PC-3 (cell line): Measurements from ENCODE around the gene KRTAP5-5. TPM values are rescaled to one million over a fixed set of nuclear protein-coding genes. Genes with fewer than 3 reads are reported as not detected.
"Not testable (repeated sequence)": the region's sequence is repeated elsewhere in the genome, so short reads cannot be mapped to it uniquely, and the experiment has no call there.

ENCODE experiments used
- ATAC-seq: fragments of 200-7000 bp; cut with Tn5 transposase; 2 replicates; pipeline ENCODE4 v1.9.1; 2020; ENCODE audit warnings: mild to moderate bottlenecking, moderate library complexity
- BruUV-seq: library from RNA; stranded (reverse); fragments of 400-500 nt; replicated peaks from 2 replicates; lab custom pipeline; 2021; lab: Mats Ljungman, UMichigan
- CTCF ChIA-PET: fragments of 300-600 bp; sonication (Branson Sonifier 250); formaldehyde crosslinking; loops from one replicate; lab custom pipeline; 2022; ENCODE audit warnings: antibody characterized with exemption; lab: Charles Lee
- POLR2A ChIA-PET: fragments of 300-600 bp; sonication (Branson Sonifier 250); formaldehyde crosslinking; loops from one replicate; lab custom pipeline; 2022; ENCODE audit warnings: antibody characterized with exemption; ENCODE audit not compliant: unreplicated experiment; lab: Charles Lee
- DNase-seq: peaks from one replicate; pipeline ENCODE4 v3.0.0-alpha.2; 2015
- H2AFZ ChIP-seq: fragments of 300-600 bp; sonication (generic); 2 replicates; pipeline ENCODE4 v1.6.0; 2016; ENCODE audit warnings: antibody characterized with exemption, low read length
- H3F3A ChIP-seq: fragments of 300-600 bp; sonication (generic); one replicate; pipeline ENCODE4 v1.6.0; 2017; ENCODE audit warnings: antibody characterized with exemption, low read length, control low read depth, mild to moderate bottlenecking; ENCODE audit not compliant: unreplicated experiment
- H3K27ac ChIP-seq: fragments of 300-600 bp; sonication (generic); 2 replicates; pipeline ENCODE4 v1.5.1; 2016; ENCODE audit warnings: mild to moderate bottlenecking, low read length
- H3K27me3 ChIP-seq: fragments of 300-600 bp; sonication (generic); 2 replicates; pipeline ENCODE4 v1.6.1; 2016; ENCODE audit warnings: low read length, mixed read lengths
- H3K36me3 ChIP-seq: fragments of 300-600 bp; sonication (generic); 2 replicates; pipeline ENCODE4 v1.6.1; 2016; ENCODE audit warnings: low read depth, mixed run types, low read length, mixed read lengths
- H3K4me1 ChIP-seq: fragments of 300-600 bp; sonication (generic); 2 replicates; pipeline ENCODE4 v1.5.1; 2016; ENCODE audit warnings: low read length; ENCODE audit not compliant: insufficient read depth
- H3K4me2 ChIP-seq: fragments of 300-600 bp; sonication (generic); 2 replicates; pipeline ENCODE4 v1.6.0; 2016; ENCODE audit warnings: low read length
- H3K4me3 ChIP-seq: fragments of 300-600 bp; sonication (generic); 2 replicates; pipeline ENCODE4 v1.5.1; 2016; ENCODE audit warnings: mild to moderate bottlenecking, low read length, mixed read lengths
- H3K79me2 ChIP-seq: fragments of 300-600 bp; sonication (generic); 2 replicates; pipeline ENCODE4 v1.6.1; 2017; ENCODE audit warnings: low read length, mixed read lengths
- H3K9ac ChIP-seq: fragments of 300-600 bp; sonication (generic); 2 replicates; pipeline ENCODE4 v1.6.0; 2016; ENCODE audit warnings: mild to moderate bottlenecking, low read length
- H3K9me2 ChIP-seq: fragments of 300-600 bp; sonication (generic); replicated peaks from 2 replicates; pipeline ENCODE4 v1.6.1; 2016; ENCODE audit warnings: mixed run types, low read length, mixed read lengths
- H3K9me3 ChIP-seq: fragments of 300-600 bp; sonication (generic); 2 replicates; pipeline ENCODE4 v1.6.1; 2016; ENCODE audit warnings: low read length, mixed read lengths
- H4K20me1 ChIP-seq: fragments of 300-600 bp; sonication (generic); 2 replicates; pipeline ENCODE4 v1.6.1; 2016; ENCODE audit warnings: low read length, mixed read lengths
- CTCF ChIP-seq: fragments of 300-600 bp; sonication (generic); conservative IDR thresholded peaks from 2 replicates; pipeline ENCODE4 v1.5.1; 2017; ENCODE audit warnings: antibody characterized with exemption, low read depth, mild to moderate bottlenecking, low read length
- EZH2 ChIP-seq: fragments of 300-600 bp; sonication (generic); IDR thresholded peaks from one replicate; pipeline ENCODE4 v1.6.1; 2017; ENCODE audit warnings: antibody characterized with exemption, mild to moderate bottlenecking, low read length; ENCODE audit not compliant: unreplicated experiment
- EZH2phosphoT487 ChIP-seq: fragments of 300-600 bp; sonication (generic); IDR thresholded peaks from 2 replicates; pipeline ENCODE4 v1.6.1; 2018; ENCODE audit warnings: mild to moderate bottlenecking, antibody characterized with exemption, low read length, borderline replicate concordance
- intact Hi-C: fragments of 100-400 bp; cut with micrococcal nuclease; formaldehyde crosslinking; loops from 2 replicates; pipeline ENCODE4 v1.9.0; 2023
- total RNA-seq: library from RNA; depleted of rRNA; stranded (reverse); fragments of >200 nt; gene quantifications from 2 replicates; pipeline ENCODE4 v1.2.3, GENCODE V29; 2014

KRTAP5-5 gene
- total RNA-seq, 1 experiment from 2014 or later = not detected

- DNase-seq (no peak), ATAC-seq (no peak)
- intact Hi-C loops = no loop called here
- Histone ChIP-seq H3K9me2 (no peaks in the 10 kb centered on the region), H3F3A (no peaks in the 10 kb centered on the region), H3K27me3 (0 out of 2 replicates have a peak, but pooled peaks cover 9% of the 10 kb centered on the region), H3K4me1 (no peaks in the 10 kb centered on the region), H3K79me2 (no peaks in the 10 kb centered on the region), H3K4me3 (no peak overlapping the region), H3K4me2 (no peak overlapping the region), H2AFZ (no peak overlapping the region), H4K20me1 (no peaks in the 10 kb centered on the region), H3K9me3 (no peaks in the 10 kb centered on the region), H3K36me3 (no peaks in the 10 kb centered on the region), H3K27ac (no peak overlapping the region), H3K9ac (no peak overlapping the region)
- ChIA-PET POLR2A (no interaction called here), CTCF (no interaction called here)
- no TSS peak for BruUV-seq
- TF ChIP-seq EZH2phosphoT487 (no peak), CTCF (no peak), EZH2 (no peak)
Observed at GRCh38 chr11:1644601-1645356, 15.2 kb downstream of the KRTAP5-5 start.

GRCh38 chr11:1645357-1645821 is 15.8 kb downstream of the KRTAP5-5 start:
- Histone ChIP-seq H3K4me2 (no peak overlapping the region), H3F3A (no peaks in the 10 kb centered on the region), H3K9me3 (no peaks in the 10 kb centered on the region), H3K36me3 (no peaks in the 10 kb centered on the region), H3K4me1 (no peaks in the 10 kb centered on the region), H3K79me2 (no peaks in the 10 kb centered on the region), H2AFZ (no peak overlapping the region), H4K20me1 (no peaks in the 10 kb centered on the region), H3K9me2 (no peaks in the 10 kb centered on the region), H3K27ac (no peak overlapping the region), H3K9ac (no peak overlapping the region), H3K4me3 (no peak overlapping the region), H3K27me3 (0 out of 2 replicates have a peak, but pooled peaks cover 9% of the 10 kb centered on the region)
- TF ChIP-seq CTCF = no peak
- TF ChIP-seq EZH2 = no peak
- no peak for TF ChIP-seq EZH2phosphoT487
- ChIA-PET POLR2A (no interaction called here), CTCF (no interaction called here)
- ATAC-seq (no peak), DNase-seq (no peak)
- BruUV-seq = no TSS peak
- intact Hi-C loops = no loop called here

GRCh38 chr11:1646540-1646939 is 17.0 kb downstream of the KRTAP5-5 start:
- H3K4me2 ChIP-seq, H3K9me3 ChIP-seq, H2AFZ ChIP-seq, H3K9ac ChIP-seq, H3F3A ChIP-seq, H3K4me1 ChIP-seq, H4K20me1 ChIP-seq, BruUV-seq, intact Hi-C loops, H3K27ac ChIP-seq, H3K36me3 ChIP-seq, POLR2A ChIA-PET, H3K27me3 ChIP-seq, H3K4me3 ChIP-seq, H3K9me2 ChIP-seq, DNase-seq, ATAC-seq, H3K79me2 ChIP-seq: not testable (repeated sequence)
- CTCF ChIA-PET = interaction anchor here (0.6 kb wide), 3 partner anchors 53 to 390 kb away, joined by 3 to 5 read pairs (median 4); no protein-coding TSS in a partner anchor
